AG04450 (cell line): ENCODE measurements around the gene RAP1GAP. TPM values are rescaled to one million over a fixed set of nuclear protein-coding genes. Genes with fewer than 3 reads are reported as not detected.

Experiments
- CTCF ChIA-PET: fragments of 300-600, 350-600 bp; formaldehyde crosslinking; extraction: SDS; loops from one replicate; lab custom pipeline; 2022; ENCODE audit warnings: antibody characterized with exemption, inconsistent platforms; lab: Charles Lee
- POLR2A ChIA-PET: fragments of 350-600 bp; formaldehyde crosslinking; extraction: SDS; loops from one replicate; lab custom pipeline; 2021; ENCODE audit warnings: antibody characterized with exemption, inconsistent platforms; lab: Yijun Ruan, JAX
- DNase-seq: peaks from one replicate; pipeline ENCODE4 v3.0.0-alpha.2; 2011; ENCODE audit warnings: low read depth, low spot score
- H3K27ac ChIP-seq: one replicate; pipeline ENCODE4 v1.5.1; 2012; ENCODE audit warnings: low read depth, low read length, control low read depth
- H3K27me3 ChIP-seq: one replicate; pipeline ENCODE4 v1.6.0; 2012; ENCODE audit warnings: low read length; ENCODE audit not compliant: control insufficient read depth, insufficient read depth
- H3K4me3 ChIP-seq: 2 replicates; pipeline ENCODE4 v1.5.1; 2011; ENCODE audit warnings: mild to moderate bottlenecking, low read depth, low read length, control low read depth
- H3K9me3 ChIP-seq: 2 replicates; pipeline ENCODE4 v1.5.1; 2012; ENCODE audit warnings: low read length; ENCODE audit not compliant: control insufficient read depth, insufficient read depth
- polyA plus RNA-seq: library from polyadenylated mRNA; depleted of rRNA; stranded (reverse); fragments of >200 nt; gene quantifications from 2 replicates; pipeline ENCODE4 v1.2.3, GENCODE V29; 2011
- TF ChIP-seq, protein P1 (sequence below): IDR thresholded peaks from 2 replicates; pipeline ENCODE4 v1.5.1; 2011; ENCODE audit warnings: low read depth, low read length, control low read depth, inconsistent platforms

The RAP1GAP gene
- polyA plus RNA-seq, 1 experiment, result 0.14 TPM

- no peaks in the 10 kb centered on the region for H3K9me3 ChIP-seq
- peaks cover 57% of the 10 kb centered on the region for H3K27me3 ChIP-seq
- DNase-seq, result no peak
- CTCF ChIA-PET, result no interaction called here
- H3K4me3 ChIP-seq, result no peak overlapping the region
- no peak overlapping the region for H3K27ac ChIP-seq
- POLR2A ChIA-PET, result no interaction called here
- TF ChIP-seq, protein P1, sequence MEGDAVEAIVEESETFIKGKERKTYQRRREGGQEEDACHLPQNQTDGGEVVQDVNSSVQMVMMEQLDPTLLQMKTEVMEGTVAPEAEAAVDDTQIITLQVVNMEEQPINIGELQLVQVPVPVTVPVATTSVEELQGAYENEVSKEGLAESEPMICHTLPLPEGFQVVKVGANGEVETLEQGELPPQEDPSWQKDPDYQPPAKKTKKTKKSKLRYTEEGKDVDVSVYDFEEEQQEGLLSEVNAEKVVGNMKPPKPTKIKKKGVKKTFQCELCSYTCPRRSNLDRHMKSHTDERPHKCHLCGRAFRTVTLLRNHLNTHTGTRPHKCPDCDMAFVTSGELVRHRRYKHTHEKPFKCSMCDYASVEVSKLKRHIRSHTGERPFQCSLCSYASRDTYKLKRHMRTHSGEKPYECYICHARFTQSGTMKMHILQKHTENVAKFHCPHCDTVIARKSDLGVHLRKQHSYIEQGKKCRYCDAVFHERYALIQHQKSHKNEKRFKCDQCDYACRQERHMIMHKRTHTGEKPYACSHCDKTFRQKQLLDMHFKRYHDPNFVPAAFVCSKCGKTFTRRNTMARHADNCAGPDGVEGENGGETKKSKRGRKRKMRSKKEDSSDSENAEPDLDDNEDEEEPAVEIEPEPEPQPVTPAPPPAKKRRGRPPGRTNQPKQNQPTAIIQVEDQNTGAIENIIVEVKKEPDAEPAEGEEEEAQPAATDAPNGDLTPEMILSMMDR, result no peak
These were observed 5.8 kb downstream of the RAP1GAP start for GRCh38 chr1:21663248-21663950.

DNA sequence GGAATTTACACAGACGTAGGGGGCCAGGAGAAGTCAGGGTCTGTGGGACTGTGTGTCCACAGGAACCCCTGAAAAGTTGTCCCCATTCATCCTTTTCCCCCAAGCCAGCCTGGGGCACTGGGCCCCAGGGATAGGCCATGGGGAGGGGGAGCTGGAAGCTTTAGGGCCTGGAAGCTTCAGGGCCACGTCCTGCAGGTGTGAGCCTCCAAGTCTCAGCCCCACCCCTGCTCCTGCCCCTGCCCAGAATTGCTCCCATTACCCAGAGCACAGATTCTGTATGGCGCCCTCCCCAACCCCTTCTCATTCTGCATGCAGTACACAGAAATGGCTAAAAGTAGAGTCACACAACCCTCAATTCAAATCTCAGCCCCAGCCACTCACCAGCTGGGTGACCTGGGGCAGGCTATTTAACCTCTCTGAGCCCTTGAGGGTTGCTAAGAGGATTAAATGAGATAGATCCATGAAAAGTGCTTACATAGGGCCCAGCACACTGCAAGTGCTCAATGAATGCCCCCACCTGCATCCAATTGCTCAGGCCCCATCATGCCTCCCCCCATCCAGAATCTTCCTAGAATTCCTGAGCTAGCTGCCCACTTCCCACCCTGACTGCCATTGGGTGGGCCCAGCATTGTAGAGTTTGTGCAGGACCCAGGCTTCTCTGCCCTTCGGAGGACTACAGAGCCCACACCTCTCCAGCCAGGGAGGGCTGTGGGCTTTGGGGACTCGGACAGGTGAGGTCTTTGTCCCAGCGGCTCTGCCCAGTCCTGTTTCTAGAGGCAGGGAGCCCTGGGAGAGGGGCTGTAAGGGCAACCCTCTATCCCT, 6.5 kb downstream of the RAP1GAP start:
- H3K9me3 ChIP-seq, result no peaks in the 10 kb centered on the region
- ChIA-PET CTCF (no interaction called here), POLR2A (no interaction called here)
- no peak for DNase-seq
- TF ChIP-seq, protein P1, result no peak
- no peak overlapping the region for H3K27ac ChIP-seq
- no peak overlapping the region for H3K4me3 ChIP-seq
- H3K27me3 ChIP-seq, result peaks cover 50% of the 10 kb centered on the region

- no peaks in the 10 kb centered on the region for H3K9me3 ChIP-seq
- CTCF ChIA-PET, result interaction anchor here (0.6 kb wide), 1 partner anchor 17 kb away, joined by 3 read pairs; no protein-coding TSS in a partner anchor
- H3K27me3 ChIP-seq, result peaks cover 43% of the 10 kb centered on the region
- DNase-seq, result no peak
- POLR2A ChIA-PET, result no interaction called here
- no peak overlapping the region for H3K27ac ChIP-seq
- no peak overlapping the region for H3K4me3 ChIP-seq
- TF ChIP-seq, protein P1, result no peak
These were observed 7.3 kb downstream of the RAP1GAP start for GRCh38 chr1:21661886-21662285.

GRCh38 chr1:21659924-21660326, 9.2 kb downstream of the RAP1GAP start:
- no peaks in the 10 kb centered on the region for H3K9me3 ChIP-seq
- no peak overlapping the region for H3K4me3 ChIP-seq
- TF ChIP-seq, protein P1, result no peak
- peaks cover 36% of the 10 kb centered on the region for H3K27me3 ChIP-seq
- H3K27ac ChIP-seq, result no peak overlapping the region
- CTCF ChIA-PET, result interaction anchor here (0.6 to 2.5 kb wide), 7 partner anchors 50 to 758 kb away, joined by 3 to 21 read pairs (median 4); no protein-coding TSS in a partner anchor
- POLR2A ChIA-PET, result interaction anchor here (1.1 kb wide), 1 partner anchor 12 kb away, joined by 3 read pairs; no protein-coding TSS in a partner anchor
- DNase-seq, result no peak
